ENCODE results near the gene MYLK2.

DNA sequence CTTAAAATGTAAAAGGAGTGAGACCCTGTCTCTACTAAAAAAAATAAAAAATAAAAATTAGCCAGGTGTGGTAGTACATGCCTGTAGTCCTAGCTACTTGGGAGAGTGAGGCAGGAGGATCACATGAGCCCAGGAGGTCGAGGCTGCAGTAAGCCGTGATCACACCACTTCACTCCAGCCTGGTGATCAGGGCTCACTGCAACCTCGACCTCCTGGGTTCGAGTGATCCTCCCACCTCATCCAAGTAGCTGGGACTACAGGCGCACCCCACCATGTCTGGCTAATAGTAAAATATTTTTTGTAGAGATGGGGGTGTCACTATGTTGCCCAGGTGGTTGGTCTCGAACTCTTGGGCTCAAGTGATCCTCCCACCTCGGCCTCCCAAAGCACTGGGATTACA is 34.3 kb downstream of the MYLK2 start:
- TF ChIP-seq, protein P1, sequence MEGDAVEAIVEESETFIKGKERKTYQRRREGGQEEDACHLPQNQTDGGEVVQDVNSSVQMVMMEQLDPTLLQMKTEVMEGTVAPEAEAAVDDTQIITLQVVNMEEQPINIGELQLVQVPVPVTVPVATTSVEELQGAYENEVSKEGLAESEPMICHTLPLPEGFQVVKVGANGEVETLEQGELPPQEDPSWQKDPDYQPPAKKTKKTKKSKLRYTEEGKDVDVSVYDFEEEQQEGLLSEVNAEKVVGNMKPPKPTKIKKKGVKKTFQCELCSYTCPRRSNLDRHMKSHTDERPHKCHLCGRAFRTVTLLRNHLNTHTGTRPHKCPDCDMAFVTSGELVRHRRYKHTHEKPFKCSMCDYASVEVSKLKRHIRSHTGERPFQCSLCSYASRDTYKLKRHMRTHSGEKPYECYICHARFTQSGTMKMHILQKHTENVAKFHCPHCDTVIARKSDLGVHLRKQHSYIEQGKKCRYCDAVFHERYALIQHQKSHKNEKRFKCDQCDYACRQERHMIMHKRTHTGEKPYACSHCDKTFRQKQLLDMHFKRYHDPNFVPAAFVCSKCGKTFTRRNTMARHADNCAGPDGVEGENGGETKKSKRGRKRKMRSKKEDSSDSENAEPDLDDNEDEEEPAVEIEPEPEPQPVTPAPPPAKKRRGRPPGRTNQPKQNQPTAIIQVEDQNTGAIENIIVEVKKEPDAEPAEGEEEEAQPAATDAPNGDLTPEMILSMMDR (conservative IDR thresholded peaks at IDR 0.05; ENCODE audit: low read length) = no peak
- no peak for TF ChIP-seq EZH2phosphoT487 (IDR thresholded peaks at IDR 0.05; ENCODE audit: borderline replicate concordance)
